Esophagus squamous epithelium (tissue), 5 donors: ENCODE results near the gene GPHN. TPM values are rescaled to one million over a fixed set of nuclear protein-coding genes. Genes with fewer than 3 reads are reported as not detected.

ENCODE experiments used
- DNase-seq: peaks from one replicate; lab custom pipeline; 2025; lab: John Stamatoyannopoulos, UW
- H3K27ac ChIP-seq, 4 donors: fragments of 200-600 bp; sonication (generic); one replicate each; pipeline ENCODE4 v1.5.1; 2016 to 2019; ENCODE audit warnings: mild to moderate bottlenecking in 1 of 4
- H3K27me3 ChIP-seq, 4 donors: fragments of 200-600 bp; sonication (generic); 1 replicate in 3 of 4; 2 replicates in 1 of 4; pipeline versions ENCODE4 v1.5.1 to v1.6.0; 2017 to 2021; ENCODE audit warnings: antibody characterized with exemption in 1 of 4
- H3K36me3 ChIP-seq, 3 donors: fragments of 200-600 bp; sonication (generic); one replicate each; pipeline ENCODE4 v1.5.1; 2016 to 2019
- H3K4me1 ChIP-seq, 3 donors: fragments of 200-600 bp; sonication (generic); one replicate each; pipeline ENCODE4 v1.5.1; 2017 to 2019
- H3K4me3 ChIP-seq, 4 donors: fragments of 200-600 bp; sonication (generic); 1 replicate in 3 of 4; 2 replicates in 1 of 4; pipeline ENCODE4 v1.5.1; 2016 to 2019; ENCODE audit warnings: mild to moderate bottlenecking in 2 of 4, moderate library complexity in 1 of 4
- H3K9me3 ChIP-seq, 3 donors: fragments of 200-600 bp; sonication (generic); one replicate each; pipeline ENCODE4 v1.5.1; 2016 to 2019
- POLR2A ChIP-seq, 4 donors: fragments of 450-650 bp; IDR thresholded peaks; one replicate each; pipeline ENCODE4 v1.6.1; 2017; ENCODE audit warnings: antibody characterized with exemption in 4 of 4, mild to moderate bottlenecking in 4 of 4, moderate library complexity in 3 of 4
- WGBS, 2 donors: methylation state at CpG; one replicate each; pipeline ENCODE4 v1.1.5; 2018; 5-methylcytosine and 5-hydroxymethylcytosine counted together
- intact Hi-C: fragments of 100-400 bp; cut with DNase I; formaldehyde crosslinking; loops from one replicate; pipeline ENCODE4 v1.15.0; 2022
- total RNA-seq, 4 donors: library from RNA; depleted of rRNA; stranded (reverse); fragments of >200 nt; gene quantifications; one replicate each; pipeline ENCODE4 v1.1.0, GENCODE V29; 2016
- TF ChIP-seq, protein P1 (sequence below), 6 experiments: fragments of 450-650 bp in 4 of 6; fragments of 200-600 bp in 2 of 6; sonication (generic) in 2 of 6; IDR thresholded peaks; one replicate each; pipeline ENCODE4 v1.5.1; 2016 to 2019; ENCODE audit warnings: antibody characterized with exemption in 6 of 6, mild to moderate bottlenecking in 4 of 6, moderate library complexity in 4 of 6
- donor health status: DM: yes; HTN: yes; CAD: no.

Gene GPHN
- total RNA-seq, 4 donors from 2014 or later: 8.3 to 28.4 (median 12.8) TPM

GRCh38 chr14:67002994-67003753, 495.2 kb downstream of the GPHN start:
- Histone ChIP-seq H3K27me3 (no peaks in the 10 kb centered on the region), H3K9me3 (no peaks in the 10 kb centered on the region), H3K4me3 (no peak overlapping the region), H3K4me1 (no peaks in the 10 kb centered on the region), H3K27ac (no peak overlapping the region), H3K36me3 (no peaks in the 10 kb centered on the region)
- TF ChIP-seq POLR2A (IDR thresholded peaks at IDR 0.05): no peak
- TF ChIP-seq, protein P1, sequence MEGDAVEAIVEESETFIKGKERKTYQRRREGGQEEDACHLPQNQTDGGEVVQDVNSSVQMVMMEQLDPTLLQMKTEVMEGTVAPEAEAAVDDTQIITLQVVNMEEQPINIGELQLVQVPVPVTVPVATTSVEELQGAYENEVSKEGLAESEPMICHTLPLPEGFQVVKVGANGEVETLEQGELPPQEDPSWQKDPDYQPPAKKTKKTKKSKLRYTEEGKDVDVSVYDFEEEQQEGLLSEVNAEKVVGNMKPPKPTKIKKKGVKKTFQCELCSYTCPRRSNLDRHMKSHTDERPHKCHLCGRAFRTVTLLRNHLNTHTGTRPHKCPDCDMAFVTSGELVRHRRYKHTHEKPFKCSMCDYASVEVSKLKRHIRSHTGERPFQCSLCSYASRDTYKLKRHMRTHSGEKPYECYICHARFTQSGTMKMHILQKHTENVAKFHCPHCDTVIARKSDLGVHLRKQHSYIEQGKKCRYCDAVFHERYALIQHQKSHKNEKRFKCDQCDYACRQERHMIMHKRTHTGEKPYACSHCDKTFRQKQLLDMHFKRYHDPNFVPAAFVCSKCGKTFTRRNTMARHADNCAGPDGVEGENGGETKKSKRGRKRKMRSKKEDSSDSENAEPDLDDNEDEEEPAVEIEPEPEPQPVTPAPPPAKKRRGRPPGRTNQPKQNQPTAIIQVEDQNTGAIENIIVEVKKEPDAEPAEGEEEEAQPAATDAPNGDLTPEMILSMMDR (IDR thresholded peaks at IDR 0.05): no peak
- intact Hi-C loops: no loop called here
- no peak for DNase-seq

DNA sequence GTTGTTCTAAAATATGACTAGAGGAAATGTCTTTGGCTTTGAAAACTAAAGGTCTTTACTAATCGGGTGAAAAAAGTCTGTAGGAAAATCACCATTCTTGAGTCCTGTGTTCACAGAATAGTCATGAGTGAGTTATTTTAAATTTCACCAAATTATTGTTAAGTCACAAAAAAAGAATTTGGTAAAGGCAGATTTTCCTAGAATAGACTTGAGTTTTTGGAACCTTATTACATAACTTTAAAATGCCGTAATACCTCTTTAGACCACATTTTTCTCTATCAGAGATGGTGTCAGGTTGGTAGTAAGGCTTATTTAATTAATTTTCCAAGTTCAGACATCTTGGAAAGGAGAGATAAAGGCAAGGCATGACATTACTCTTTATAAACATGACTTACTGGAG, 496.6 kb downstream of the GPHN start:
- Histone ChIP-seq H3K4me1 (no peaks in the 10 kb centered on the region), H3K9me3 (no peaks in the 10 kb centered on the region), H3K27ac (no peak overlapping the region), H3K36me3 (no peaks in the 10 kb centered on the region), H3K4me3 (no peak overlapping the region), H3K27me3 (no peaks in the 10 kb centered on the region)
- intact Hi-C loops: no loop called here
- WGBS, 2 donors: 95 to 98% methylated on average over 2 of the region's 2 CpGs
- TF ChIP-seq, protein P1 (IDR thresholded peaks at IDR 0.05): no peak
- TF ChIP-seq POLR2A (IDR thresholded peaks at IDR 0.05): no peak
- no peak for DNase-seq

DNA sequence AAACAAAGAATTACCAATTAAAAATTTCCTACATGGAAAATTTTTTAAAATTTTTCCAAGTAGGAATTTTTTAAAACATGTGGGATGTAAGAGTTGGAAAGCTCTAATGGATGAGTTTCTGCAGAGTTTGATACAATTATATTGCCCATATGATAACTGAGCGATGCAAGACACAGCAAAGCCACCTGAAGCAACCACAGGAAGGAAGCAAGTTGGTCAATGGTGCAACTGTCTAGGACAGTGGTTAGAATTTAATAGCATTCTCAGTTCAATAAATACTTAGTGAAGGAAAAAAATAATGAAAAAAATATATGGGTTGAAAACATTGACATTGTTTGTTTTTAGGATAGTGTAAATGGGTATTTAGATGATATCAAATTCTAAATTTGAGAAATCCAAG, 502.7 kb downstream of the GPHN start:
- Histone ChIP-seq H3K36me3 (no peaks in the 10 kb centered on the region), H3K4me1 (no peaks in the 10 kb centered on the region), H3K27me3 (no peaks in the 10 kb centered on the region), H3K27ac (no peak overlapping the region), H3K9me3 (no peaks in the 10 kb centered on the region), H3K4me3 (no peak overlapping the region)
- intact Hi-C loops: no loop called here
- no peak for DNase-seq
- 73 to 74% methylated on average over 1 of the region's 1 CpG for WGBS, 2 donors
- TF ChIP-seq, protein P1 (IDR thresholded peaks at IDR 0.05): no peak
- TF ChIP-seq POLR2A (IDR thresholded peaks at IDR 0.05): no peak

DNA sequence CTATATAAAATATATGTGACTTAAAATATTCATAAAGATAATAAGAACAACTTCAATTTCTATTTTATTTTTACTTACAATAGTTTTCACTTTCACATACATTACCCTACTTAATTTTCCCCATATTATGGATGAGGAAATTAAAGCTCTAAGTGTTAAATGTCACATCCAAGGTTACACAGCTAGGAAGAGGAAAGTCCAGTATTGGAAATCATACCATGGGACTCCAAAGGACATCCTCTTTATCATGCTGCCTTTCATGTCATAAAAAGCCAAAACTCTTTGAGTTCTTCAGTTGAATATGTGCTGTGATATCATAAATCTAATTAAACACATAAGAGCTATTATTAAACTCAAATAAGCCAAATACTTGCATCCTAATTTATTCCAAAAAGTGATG, 508.9 kb downstream of the GPHN start:
- Histone ChIP-seq H3K4me3 (no peak overlapping the region), H3K27me3 (no peaks in the 10 kb centered on the region), H3K27ac (no peak overlapping the region), H3K4me1 (no peaks in the 10 kb centered on the region), H3K9me3 (no peaks in the 10 kb centered on the region), H3K36me3 (no peaks in the 10 kb centered on the region)
- DNase-seq: no peak
- intact Hi-C loops: no loop called here
- TF ChIP-seq, protein P1 (IDR thresholded peaks at IDR 0.05): no peak
- TF ChIP-seq POLR2A (IDR thresholded peaks at IDR 0.05): no peak

DNA sequence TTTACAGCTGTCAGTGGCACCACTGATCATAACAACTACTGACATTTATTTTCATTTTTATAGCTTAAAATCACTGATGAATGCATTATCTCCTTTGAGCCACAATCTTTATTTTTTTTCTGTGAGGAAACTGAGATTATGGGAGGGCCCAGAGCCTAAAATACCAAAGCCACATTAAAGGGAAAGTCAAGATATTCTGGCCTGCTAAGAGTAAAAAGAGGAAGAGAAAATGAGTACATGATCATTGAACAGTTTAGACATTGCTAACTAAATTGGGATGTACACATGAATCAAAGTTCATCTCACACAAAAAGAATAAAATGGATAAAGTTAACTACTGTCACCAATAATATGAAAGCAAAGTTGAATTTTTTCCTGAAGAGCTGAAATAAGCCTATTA, 510.8 kb downstream of the GPHN start:
- Histone ChIP-seq H3K27ac (no peak overlapping the region), H3K4me1 (no peaks in the 10 kb centered on the region), H3K27me3 (no peaks in the 10 kb centered on the region), H3K4me3 (no peak overlapping the region), H3K9me3 (no peaks in the 10 kb centered on the region), H3K36me3 (peaks cover 0 to 4% (median 0%) of the 10 kb centered on the region in 3 donors)
- intact Hi-C loops: no loop called here
- TF ChIP-seq POLR2A (IDR thresholded peaks at IDR 0.05): no peak
- TF ChIP-seq, protein P1 (IDR thresholded peaks at IDR 0.05): no peak
- DNase-seq: no peak
